Measurements from ENCODE around the gene RAET1L. TPM values are rescaled to one million over a fixed set of nuclear protein-coding genes. Genes with fewer than 3 reads are reported as not detected.

Gene RAET1L
- total RNA-seq, 1 experiment from 2014 or later: 1.2 TPM

GRCh38 chr6:150001295-150002008, 23.9 kb downstream of the RAET1L start:
- H3K9me3 Mint-ChIP-seq (ENCODE audit: unreplicated experiment): no peaks in the 10 kb centered on the region
- TF ChIP-seq CTCF (IDR thresholded peaks at IDR 0.05; ENCODE audit: unreplicated experiment): no peak

GRCh38 chr6:149999636-150000035, 25.7 kb downstream of the RAET1L start:
- no peak overlapping the region for H3K27ac Mint-ChIP-seq (ENCODE audit: low read depth, unreplicated experiment)
- ChIA-PET CTCF (interaction anchor here (0.5 kb wide), 1 partner anchor 65 kb away, joined by 3 read pairs; no protein-coding TSS in a partner anchor), POLR2A (interaction anchor here (0.6 kb wide), 1 partner anchor 8 kb away, joined by 3 read pairs; no protein-coding TSS in a partner anchor)
- DNase-seq (ENCODE audit: unreplicated experiment): no peak
- H3K4me3 Mint-ChIP-seq (ENCODE audit: unreplicated experiment): no peak overlapping the region
- intact Hi-C loops (cut with micrococcal nuclease): no loop called here
- no peaks in the 10 kb centered on the region for H3K9me3 Mint-ChIP-seq (ENCODE audit: unreplicated experiment)
- H3K36me3 Mint-ChIP-seq (ENCODE audit: insufficient read depth, unreplicated experiment): no peaks in the 10 kb centered on the region
- peaks cover 7% of the 10 kb centered on the region for H3K4me1 Mint-ChIP-seq (ENCODE audit: insufficient read depth, unreplicated experiment)
- no TSS peak for BruUV-seq (replicated peaks)
- TF ChIP-seq CTCF (IDR thresholded peaks at IDR 0.05; ENCODE audit: unreplicated experiment): no peak
- H3K27me3 Mint-ChIP-seq (ENCODE audit: insufficient read depth, unreplicated experiment): no peaks in the 10 kb centered on the region

More at GRCh38 chr6:150001295-150002008, 23.9 kb downstream of the RAET1L start:
- no peak overlapping the region for H3K27ac Mint-ChIP-seq (ENCODE audit: low read depth, unreplicated experiment)
- no peak overlapping the region for H3K4me3 Mint-ChIP-seq (ENCODE audit: unreplicated experiment)
- ChIA-PET CTCF (no interaction called here), POLR2A (no interaction called here)
- intact Hi-C loops (cut with micrococcal nuclease): no loop called here
- H3K4me1 Mint-ChIP-seq (ENCODE audit: insufficient read depth, unreplicated experiment): peaks cover 7% of the 10 kb centered on the region
- no peaks in the 10 kb centered on the region for H3K36me3 Mint-ChIP-seq (ENCODE audit: insufficient read depth, unreplicated experiment)
- BruUV-seq (replicated peaks): no TSS peak
- H3K27me3 Mint-ChIP-seq (ENCODE audit: insufficient read depth, unreplicated experiment): no peaks in the 10 kb centered on the region
- DNase-seq (ENCODE audit: unreplicated experiment): no peak

- DNase-seq (ENCODE audit: unreplicated experiment): no peak
- Mint-ChIP-seq H3K27me3 (ENCODE audit: insufficient read depth, unreplicated experiment) (peaks cover 36% of the 10 kb centered on the region), H3K9me3 (ENCODE audit: unreplicated experiment) (no peaks in the 10 kb centered on the region), H3K4me1 (ENCODE audit: insufficient read depth, unreplicated experiment) (no peaks in the 10 kb centered on the region), H3K4me3 (ENCODE audit: unreplicated experiment) (no peak overlapping the region), H3K36me3 (ENCODE audit: insufficient read depth, unreplicated experiment) (no peaks in the 10 kb centered on the region), H3K27ac (ENCODE audit: low read depth, unreplicated experiment) (no peak overlapping the region)
- no TSS peak for BruUV-seq (replicated peaks)
- CTCF ChIA-PET: interaction anchor here (1.0 to 1.1 kb wide), 2 partner anchors 17 to 399 kb away, joined by 3 to 4 read pairs; no protein-coding TSS in a partner anchor
- TF ChIP-seq CTCF (IDR thresholded peaks at IDR 0.05; ENCODE audit: unreplicated experiment): no peak
- POLR2A ChIA-PET: no interaction called here
- intact Hi-C loops (cut with micrococcal nuclease): no loop called here
Observed at GRCh38 chr6:149995971-149996370, 29.4 kb downstream of the RAET1L start.

- no peaks in the 10 kb centered on the region for H3K4me1 Mint-ChIP-seq (ENCODE audit: insufficient read depth, unreplicated experiment)
- BruUV-seq (replicated peaks): no TSS peak
- no peak overlapping the region for H3K4me3 Mint-ChIP-seq (ENCODE audit: unreplicated experiment)
- no peaks in the 10 kb centered on the region for H3K9me3 Mint-ChIP-seq (ENCODE audit: unreplicated experiment)
- no peak for DNase-seq (ENCODE audit: unreplicated experiment)
- no peak for TF ChIP-seq CTCF (IDR thresholded peaks at IDR 0.05; ENCODE audit: unreplicated experiment)
- ChIA-PET POLR2A (no interaction called here), CTCF (interaction anchor here (1.1 kb wide), 1 partner anchor 16 kb away, joined by 3 read pairs; no protein-coding TSS in a partner anchor)
- peaks cover 43% of the 10 kb centered on the region for H3K27me3 Mint-ChIP-seq (ENCODE audit: insufficient read depth, unreplicated experiment)
- no peak overlapping the region for H3K27ac Mint-ChIP-seq (ENCODE audit: low read depth, unreplicated experiment)
- intact Hi-C loops (cut with micrococcal nuclease): no loop called here
- no peaks in the 10 kb centered on the region for H3K36me3 Mint-ChIP-seq (ENCODE audit: insufficient read depth, unreplicated experiment)
Observed at GRCh38 chr6:149995235-149995750, 30.0 kb downstream of the RAET1L start.
